ENCODE results near the gene CAMK2N1.

The CAMK2N1 gene

GRCh38 chr1:20454004-20454403 lies 32.0 kb downstream of the CAMK2N1 start:
- no peak overlapping the region for H3K4me3 ChIP-seq (ENCODE audit: low read length)
- DNase-seq (ENCODE audit: low read depth) = no peak
- TF ChIP-seq CTCF (conservative IDR thresholded peaks at IDR 0.05; ENCODE audit: low read depth, low read length) = no peak

- H3K4me3 ChIP-seq (ENCODE audit: low read length) = no peak overlapping the region
- no peak for DNase-seq (ENCODE audit: low read depth)
These were observed 36.2 kb downstream of the CAMK2N1 start for GRCh38 chr1:20449735-20450311.

GRCh38 chr1:20448671-20449071 lies 37.3 kb downstream of the CAMK2N1 start:
- no peak for DNase-seq (ENCODE audit: low read depth)
- TF ChIP-seq CTCF (conservative IDR thresholded peaks at IDR 0.05; ENCODE audit: low read depth, low read length) = no peak
- no peak overlapping the region for H3K4me3 ChIP-seq (ENCODE audit: low read length)

More at GRCh38 chr1:20449735-20450311, 36.2 kb downstream of the CAMK2N1 start:
- no peak for TF ChIP-seq CTCF (conservative IDR thresholded peaks at IDR 0.05; ENCODE audit: low read depth, low read length)

- DNase-seq (ENCODE audit: low read depth) = no peak
- no peak for TF ChIP-seq CTCF (conservative IDR thresholded peaks at IDR 0.05; ENCODE audit: low read depth, low read length)
- no peak overlapping the region for H3K4me3 ChIP-seq (ENCODE audit: low read length)
These were observed 38.2 kb downstream of the CAMK2N1 start for GRCh38 chr1:20447794-20448193.

- TF ChIP-seq CTCF (conservative IDR thresholded peaks at IDR 0.05; ENCODE audit: low read depth, low read length) = no peak
- H3K4me3 ChIP-seq (ENCODE audit: low read length) = no peak overlapping the region
- DNase-seq (ENCODE audit: low read depth) = no peak
These were observed 39.2 kb downstream of the CAMK2N1 start for GRCh38 chr1:20446796-20447195.

GRCh38 chr1:20445956-20446355 lies 40.1 kb downstream of the CAMK2N1 start:
- H3K4me3 ChIP-seq (ENCODE audit: low read length) = no peak overlapping the region
- no peak for TF ChIP-seq CTCF (conservative IDR thresholded peaks at IDR 0.05; ENCODE audit: low read depth, low read length)
- DNase-seq (ENCODE audit: low read depth) = no peak

- no peak for DNase-seq (ENCODE audit: low read depth)
- no peak overlapping the region for H3K4me3 ChIP-seq (ENCODE audit: low read length)
- no peak for TF ChIP-seq CTCF (conservative IDR thresholded peaks at IDR 0.05; ENCODE audit: low read depth, low read length)
These were observed 42.1 kb downstream of the CAMK2N1 start for GRCh38 chr1:20443703-20444586.

Data from retinal pigment epithelial cell (primary cell).